Measurements from ENCODE around the gene TEX19. TPM values are rescaled to one million over a fixed set of nuclear protein-coding genes. Genes with fewer than 3 reads are reported as not detected.

The TEX19 gene
- total and polyA plus RNA-seq, 10 of the 15 experiments (the other 5 are each of a cell fraction or from before 2014, with no cell fraction given), result 0.03 to 0.32 (median 0.13) TPM; not detected in 3

DNA sequence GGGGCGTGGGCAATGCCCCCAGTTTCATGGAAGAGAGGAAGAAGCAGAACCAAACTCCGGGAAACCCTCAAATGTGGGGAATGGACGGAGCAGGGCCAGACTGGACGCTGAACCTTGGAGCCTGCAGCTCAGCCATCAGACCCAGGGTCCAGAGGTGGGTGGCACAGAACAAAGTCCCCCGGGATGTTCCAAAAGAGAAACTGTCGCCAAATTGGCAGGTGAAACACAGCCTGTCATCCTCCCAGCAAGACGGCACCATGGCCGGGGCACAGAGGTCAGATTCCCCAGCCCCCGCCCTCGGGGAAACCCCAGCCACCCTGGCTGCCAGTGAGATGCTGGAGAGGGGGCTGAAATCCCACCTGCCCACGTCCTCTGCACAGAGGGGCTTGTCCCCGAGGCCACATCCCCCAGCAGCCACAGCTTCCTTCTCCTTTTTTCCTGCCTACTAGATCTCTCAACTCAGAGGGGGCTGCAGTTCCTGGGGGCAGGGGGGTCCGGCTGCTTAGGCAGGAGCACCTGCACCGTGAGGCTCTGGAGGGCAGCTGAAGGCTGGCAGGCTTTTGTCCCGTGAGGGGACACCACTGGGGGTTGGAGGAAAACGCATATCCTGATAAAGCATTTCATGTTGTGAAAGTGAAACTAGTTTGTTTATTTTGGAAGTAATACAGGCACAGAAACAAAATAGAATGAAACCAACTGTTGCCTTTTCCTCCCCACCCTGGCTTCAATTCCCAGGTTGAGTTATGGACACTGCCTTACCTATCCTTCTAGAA lies 24.2 kb upstream of the TEX19 start (continued):
- peak; percentile 20 for TF ChIP-seq MEF2B (IDR thresholded peaks at IDR 0.05; ENCODE audit: partially characterized antibody, poor library complexity, severe bottlenecking)
- no peak for TF ChIP-seq BCL11A (IDR thresholded peaks at IDR 0.05; ENCODE audit: low read depth, low read length)
- TF ChIP-seq MTA2 (IDR thresholded peaks at IDR 0.05; ENCODE audit: low read depth), result 0 out of 2 replicates have a peak, but pooled peaks have one; percentile 25
- TF ChIP-seq NR2F1 (conservative IDR thresholded peaks at IDR 0.05), result peak; percentile 76
- TF ChIP-seq, protein P1, sequence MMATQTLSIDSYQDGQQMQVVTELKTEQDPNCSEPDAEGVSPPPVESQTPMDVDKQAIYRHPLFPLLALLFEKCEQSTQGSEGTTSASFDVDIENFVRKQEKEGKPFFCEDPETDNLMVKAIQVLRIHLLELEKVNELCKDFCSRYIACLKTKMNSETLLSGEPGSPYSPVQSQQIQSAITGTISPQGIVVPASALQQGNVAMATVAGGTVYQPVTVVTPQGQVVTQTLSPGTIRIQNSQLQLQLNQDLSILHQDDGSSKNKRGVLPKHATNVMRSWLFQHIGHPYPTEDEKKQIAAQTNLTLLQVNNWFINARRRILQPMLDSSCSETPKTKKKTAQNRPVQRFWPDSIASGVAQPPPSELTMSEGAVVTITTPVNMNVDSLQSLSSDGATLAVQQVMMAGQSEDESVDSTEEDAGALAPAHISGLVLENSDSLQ (IDR thresholded peaks at IDR 0.05), result no peak
- TF ChIP-seq, protein P2, sequence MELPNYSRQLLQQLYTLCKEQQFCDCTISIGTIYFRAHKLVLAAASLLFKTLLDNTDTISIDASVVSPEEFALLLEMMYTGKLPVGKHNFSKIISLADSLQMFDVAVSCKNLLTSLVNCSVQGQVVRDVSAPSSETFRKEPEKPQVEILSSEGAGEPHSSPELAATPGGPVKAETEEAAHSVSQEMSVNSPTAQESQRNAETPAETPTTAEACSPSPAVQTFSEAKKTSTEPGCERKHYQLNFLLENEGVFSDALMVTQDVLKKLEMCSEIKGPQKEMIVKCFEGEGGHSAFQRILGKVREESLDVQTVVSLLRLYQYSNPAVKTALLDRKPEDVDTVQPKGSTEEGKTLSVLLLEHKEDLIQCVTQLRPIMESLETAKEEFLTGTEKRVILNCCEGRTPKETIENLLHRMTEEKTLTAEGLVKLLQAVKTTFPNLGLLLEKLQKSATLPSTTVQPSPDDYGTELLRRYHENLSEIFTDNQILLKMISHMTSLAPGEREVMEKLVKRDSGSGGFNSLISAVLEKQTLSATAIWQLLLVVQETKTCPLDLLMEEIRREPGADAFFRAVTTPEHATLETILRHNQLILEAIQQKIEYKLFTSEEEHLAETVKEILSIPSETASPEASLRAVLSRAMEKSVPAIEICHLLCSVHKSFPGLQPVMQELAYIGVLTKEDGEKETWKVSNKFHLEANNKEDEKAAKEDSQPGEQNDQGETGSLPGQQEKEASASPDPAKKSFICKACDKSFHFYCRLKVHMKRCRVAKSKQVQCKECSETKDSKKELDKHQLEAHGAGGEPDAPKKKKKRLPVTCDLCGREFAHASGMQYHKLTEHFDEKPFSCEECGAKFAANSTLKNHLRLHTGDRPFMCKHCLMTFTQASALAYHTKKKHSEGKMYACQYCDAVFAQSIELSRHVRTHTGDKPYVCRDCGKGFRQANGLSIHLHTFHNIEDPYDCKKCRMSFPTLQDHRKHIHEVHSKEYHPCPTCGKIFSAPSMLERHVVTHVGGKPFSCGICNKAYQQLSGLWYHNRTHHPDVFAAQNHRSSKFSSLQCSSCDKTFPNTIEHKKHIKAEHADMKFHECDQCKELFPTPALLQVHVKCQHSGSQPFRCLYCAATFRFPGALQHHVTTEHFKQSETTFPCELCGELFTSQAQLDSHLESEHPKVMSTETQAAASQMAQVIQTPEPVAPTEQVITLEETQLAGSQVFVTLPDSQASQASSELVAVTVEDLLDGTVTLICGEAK (IDR thresholded peaks at IDR 0.05; ENCODE audit: borderline replicate concordance), result no peak
- TF ChIP-seq STAT3 (IDR thresholded peaks at IDR 0.05; ENCODE audit: low read depth, low read length), result no peak
- TF ChIP-seq TCF12 (IDR thresholded peaks at IDR 0.05; ENCODE audit: low read depth, low read length), result no peak
- TF ChIP-seq SMARCA5 (IDR thresholded peaks at IDR 0.05), result no peak
- TF ChIP-seq, protein P3, sequence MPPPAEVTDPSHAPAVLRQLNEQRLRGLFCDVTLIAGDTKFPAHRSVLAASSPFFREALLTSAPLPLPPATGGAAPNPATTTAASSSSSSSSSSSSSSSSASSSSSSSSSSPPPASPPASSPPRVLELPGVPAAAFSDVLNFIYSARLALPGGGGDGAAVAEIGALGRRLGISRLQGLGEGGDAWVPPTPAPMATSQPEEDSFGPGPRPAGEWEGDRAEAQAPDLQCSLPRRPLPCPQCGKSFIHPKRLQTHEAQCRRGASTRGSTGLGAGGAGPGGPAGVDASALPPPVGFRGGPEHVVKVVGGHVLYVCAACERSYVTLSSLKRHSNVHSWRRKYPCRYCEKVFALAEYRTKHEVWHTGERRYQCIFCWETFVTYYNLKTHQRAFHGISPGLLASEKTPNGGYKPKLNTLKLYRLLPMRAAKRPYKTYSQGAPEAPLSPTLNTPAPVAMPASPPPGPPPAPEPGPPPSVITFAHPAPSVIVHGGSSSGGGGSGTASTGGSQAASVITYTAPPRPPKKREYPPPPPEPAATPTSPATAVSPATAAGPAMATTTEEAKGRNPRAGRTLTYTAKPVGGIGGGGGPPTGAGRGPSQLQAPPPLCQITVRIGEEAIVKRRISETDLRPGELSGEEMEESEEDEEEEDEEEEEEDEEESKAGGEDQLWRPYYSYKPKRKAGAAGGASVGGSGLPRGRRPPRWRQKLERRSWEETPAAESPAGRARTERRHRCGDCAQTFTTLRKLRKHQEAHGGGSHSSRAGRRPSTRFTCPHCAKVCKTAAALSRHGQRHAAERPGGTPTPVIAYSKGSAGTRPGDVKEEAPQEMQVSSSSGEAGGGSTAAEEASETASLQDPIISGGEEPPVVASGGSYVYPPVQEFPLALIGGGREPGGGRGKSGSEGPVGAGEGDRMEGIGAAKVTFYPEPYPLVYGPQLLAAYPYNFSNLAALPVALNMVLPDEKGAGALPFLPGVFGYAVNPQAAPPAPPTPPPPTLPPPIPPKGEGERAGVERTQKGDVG (CRISPR knock-in tag; IDR thresholded peaks at IDR 0.05), result no peak
- peak in 1 of 2 experiments; percentile 40; a peak in 1 of 4 replicates for TF ChIP-seq BHLHE40 (IDR thresholded peaks at IDR 0.05; ENCODE audit: borderline replicate concordance in 1 of 2, low read depth in 2 of 2, low read length in 1 of 2)
- TF ChIP-seq, protein P4, sequence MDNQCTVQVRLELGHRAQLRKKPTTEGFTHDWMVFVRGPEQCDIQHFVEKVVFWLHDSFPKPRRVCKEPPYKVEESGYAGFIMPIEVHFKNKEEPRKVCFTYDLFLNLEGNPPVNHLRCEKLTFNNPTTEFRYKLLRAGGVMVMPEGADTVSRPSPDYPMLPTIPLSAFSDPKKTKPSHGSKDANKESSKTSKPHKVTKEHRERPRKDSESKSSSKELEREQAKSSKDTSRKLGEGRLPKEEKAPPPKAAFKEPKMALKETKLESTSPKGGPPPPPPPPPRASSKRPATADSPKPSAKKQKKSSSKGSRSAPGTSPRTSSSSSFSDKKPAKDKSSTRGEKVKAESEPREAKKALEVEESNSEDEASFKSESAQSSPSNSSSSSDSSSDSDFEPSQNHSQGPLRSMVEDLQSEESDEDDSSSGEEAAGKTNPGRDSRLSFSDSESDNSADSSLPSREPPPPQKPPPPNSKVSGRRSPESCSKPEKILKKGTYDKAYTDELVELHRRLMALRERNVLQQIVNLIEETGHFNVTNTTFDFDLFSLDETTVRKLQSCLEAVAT (IDR thresholded peaks at IDR 0.05), result no peak
- TF ChIP-seq ZNF384 (IDR thresholded peaks at IDR 0.05; ENCODE audit: borderline replicate concordance, low read depth, low read length), result no peak
- TF ChIP-seq EED (IDR thresholded peaks at IDR 0.05; ENCODE audit: low read depth), result 0 out of 2 replicates have a peak, but pooled peaks have one; percentile 16
- TF ChIP-seq DPF2 (IDR thresholded peaks at IDR 0.05), result peak; percentile 24; the same call in 1 of the 2 replicates
